ENCODE measurements around the gene KIF26B. TPM values are rescaled to one million over a fixed set of nuclear protein-coding genes. Genes with fewer than 3 reads are reported as not detected.

Gene KIF26B
- total and polyA plus RNA-seq, 2 experiments from 2014 or later = 0.03 to 0.76 TPM

GRCh38 chr1:245108246-245108645, 46.5 kb upstream of the KIF26B start:
- Histone ChIP-seq H3K4me2 (no peak overlapping the region), H3F3A (replicated peaks; ENCODE audit: low read depth) (no peaks in the 10 kb centered on the region), H4K20me1 (replicated peaks; ENCODE audit: insufficient read depth) (no peaks in the 10 kb centered on the region; the same call in 1 of the 2 replicates), H3K9me2 (ENCODE audit: insufficient read depth) (no peaks in the 10 kb centered on the region), H3K4me3 (no peak overlapping the region), H3K27me3 (ENCODE audit: insufficient read depth) (no peaks in the 10 kb centered on the region), H2AFZ (no peak overlapping the region), H3K79me2 (replicated peaks; ENCODE audit: insufficient read depth) (no peaks in the 10 kb centered on the region), H3K4me1 (ENCODE audit: insufficient read depth) (no peaks in the 10 kb centered on the region), H3K36me3 (ENCODE audit: insufficient read depth) (no peaks in the 10 kb centered on the region), H3K27ac (ENCODE audit: low read depth) (no peak overlapping the region)
- H3K27me3 Mint-ChIP-seq (ENCODE audit: insufficient read depth, low read depth, poor library complexity) = no peaks in the 10 kb centered on the region
- no peak for TF ChIP-seq EZH2 (IDR thresholded peaks at IDR 0.05; ENCODE audit: low read depth, unreplicated experiment)
- no peak for TF ChIP-seq EZH2phosphoT487 (IDR thresholded peaks at IDR 0.05; ENCODE audit: unreplicated experiment)
- no peak for TF ChIP-seq REST (IDR thresholded peaks at IDR 0.05; ENCODE audit: unreplicated experiment)
- no peak for TF ChIP-seq ZNF331 (CRISPR knock-in tag; IDR thresholded peaks at IDR 0.05; ENCODE audit: low read depth)
- TF ChIP-seq ZNF462 (CRISPR knock-in tag; IDR thresholded peaks at IDR 0.05) = no peak
- TF ChIP-seq POLR2AphosphoS5 (IDR thresholded peaks at IDR 0.05; ENCODE audit: low read depth) = no peak
- TF ChIP-seq ZNF114 (CRISPR knock-in tag; IDR thresholded peaks at IDR 0.05) = no peak
- no peak for TF ChIP-seq CTCF (conservative IDR thresholded peaks at IDR 0.05; ENCODE audit: low read depth in 2 of 2)
- TF ChIP-seq JUNB (IDR thresholded peaks at IDR 0.05; ENCODE audit: unreplicated experiment) = no peak
- no peak for TF ChIP-seq STAT1 (IDR thresholded peaks at IDR 0.05; ENCODE audit: unreplicated experiment)
- TF ChIP-seq CREB1 (CRISPR knock-in tag; IDR thresholded peaks at IDR 0.05; ENCODE audit: low read depth) = no peak
- no peak for TF ChIP-seq NANOG (IDR thresholded peaks at IDR 0.05; ENCODE audit: borderline replicate concordance)
- ATAC-seq (no peak), DNase-seq (ENCODE audit: low spot score) (no peak)
- H3K4me1 Mint-ChIP-seq = peaks cover 15% of the 10 kb centered on the region
- H3K36me3 Mint-ChIP-seq (ENCODE audit: low read depth) = peaks cover 7% of the 10 kb centered on the region; the same call in 2 of the 3 replicates
- peaks cover 9% of the 10 kb centered on the region for H3K9me3 Mint-ChIP-seq
- no peak overlapping the region for H3K27ac Mint-ChIP-seq
- no peak overlapping the region for H3K4me3 Mint-ChIP-seq
